Parathyroid adenoma (tissue), 2 donors: ENCODE data around the gene TCP1.
A peak's percentile ranks its signal among the peaks of the same experiment; 100 is the strongest.
"Not testable (repeated sequence)": the region's sequence is repeated elsewhere in the genome, so short reads cannot be mapped to it uniquely, and the experiment has no call there.

Experiments
- H2AFZ ChIP-seq: fragments of 300-600 bp; sonication (generic); one replicate; pipeline ENCODE4 v1.7.0; 2017; ENCODE audit warnings: antibody characterized with exemption, mild to moderate bottlenecking
- H3K27ac ChIP-seq: fragments of 300-600 bp; sonication (generic); one replicate; pipeline ENCODE4 v1.7.0; 2017
- H3K27me3 ChIP-seq: fragments of 300-600 bp; sonication (generic); one replicate; pipeline ENCODE4 v1.7.0; 2017; ENCODE audit warnings: low read length; ENCODE audit not compliant: control insufficient read depth, insufficient read depth
- H3K36me3 ChIP-seq: fragments of 300-600 bp; sonication (generic); one replicate; pipeline ENCODE4 v1.7.0; 2017; ENCODE audit warnings: low read length; ENCODE audit not compliant: control insufficient read depth, insufficient read depth
- H3K4me1 ChIP-seq: fragments of 300-600 bp; sonication (generic); one replicate; pipeline ENCODE4 v1.7.0; 2017; ENCODE audit warnings: control low read depth
- H3K4me2 ChIP-seq: fragments of 300-600 bp; sonication (generic); one replicate; pipeline ENCODE4 v1.7.0; 2017; ENCODE audit warnings: low read length
- H3K4me3 ChIP-seq: fragments of 300-600 bp; sonication (generic); one replicate; pipeline ENCODE4 v1.7.0; 2017; ENCODE audit warnings: low read depth, low read length
- H3K79me2 ChIP-seq: fragments of 300-600 bp; sonication (generic); one replicate; pipeline ENCODE4 v1.7.0; 2017; ENCODE audit warnings: control low read depth
- H3K9ac ChIP-seq: fragments of 300-600 bp; sonication (generic); one replicate; pipeline ENCODE4 v1.7.0; 2017; ENCODE audit warnings: mild to moderate bottlenecking
- H3K9me3 ChIP-seq: fragments of 300-600 bp; sonication (generic); one replicate; pipeline ENCODE4 v1.7.0; 2017; ENCODE audit warnings: low read length; ENCODE audit not compliant: control insufficient read depth
- CTCF ChIP-seq: fragments of 300-600 bp; sonication (generic); IDR thresholded peaks from one replicate; pipeline ENCODE4 v1.7.0; 2017; ENCODE audit warnings: antibody characterized with exemption, mild to moderate bottlenecking
- donor health status: primary hyperparathyroidism.

The TCP1 gene

GRCh38 chr6:159819932-159820640 lies 30.7 kb upstream of the TCP1 start:
- H3K27me3 ChIP-seq, result no peaks in the 10 kb centered on the region
- no peaks in the 10 kb centered on the region for H3K4me1 ChIP-seq
- H3K27ac ChIP-seq, result no peak overlapping the region
- no peak for TF ChIP-seq CTCF
- no peaks in the 10 kb centered on the region for H3K79me2 ChIP-seq
- no peaks in the 10 kb centered on the region for H3K36me3 ChIP-seq
- H2AFZ ChIP-seq, result peak overlapping the region; percentile 27
- H3K9ac ChIP-seq, result no peak overlapping the region
- no peak overlapping the region for H3K4me2 ChIP-seq
- H3K4me3 ChIP-seq, result no peak overlapping the region
- no peaks in the 10 kb centered on the region for H3K9me3 ChIP-seq

- H3K36me3 ChIP-seq, result no peaks in the 10 kb centered on the region
- no peak for TF ChIP-seq CTCF
- no peaks in the 10 kb centered on the region for H3K4me1 ChIP-seq
Measured at GRCh38 chr6:159819098-159819497, 29.7 kb upstream of the TCP1 start.

GRCh38 chr6:159817951-159818739 lies 28.7 kb upstream of the TCP1 start:
- no peaks in the 10 kb centered on the region for H3K9me3 ChIP-seq
- no peak overlapping the region for H3K4me2 ChIP-seq
- H3K79me2 ChIP-seq, result no peaks in the 10 kb centered on the region
- H3K36me3 ChIP-seq, result no peaks in the 10 kb centered on the region
- H3K9ac ChIP-seq, result no peak overlapping the region
- no peaks in the 10 kb centered on the region for H3K27me3 ChIP-seq
- TF ChIP-seq CTCF, result no peak
- H2AFZ ChIP-seq, result no peak overlapping the region
- no peaks in the 10 kb centered on the region for H3K4me1 ChIP-seq
- H3K4me3 ChIP-seq, result no peak overlapping the region
- H3K27ac ChIP-seq, result no peak overlapping the region

More at GRCh38 chr6:159819098-159819497, 29.7 kb upstream of the TCP1 start:
- Histone ChIP-seq H3K27me3 (no peaks in the 10 kb centered on the region), H2AFZ (no peak overlapping the region), H3K9ac (no peak overlapping the region), H3K4me3 (no peak overlapping the region), H3K27ac (no peak overlapping the region), H3K4me2 (no peak overlapping the region), H3K9me3 (no peaks in the 10 kb centered on the region), H3K79me2 (no peaks in the 10 kb centered on the region)

- H3K79me2 ChIP-seq, H3K27ac ChIP-seq, H3K27me3 ChIP-seq, H2AFZ ChIP-seq, H3K4me2 ChIP-seq, H3K9ac ChIP-seq, H3K36me3 ChIP-seq, H3K4me1 ChIP-seq, H3K4me3 ChIP-seq, H3K9me3 ChIP-seq: not testable (repeated sequence)
Measured at GRCh38 chr6:159816775-159817174, 27.4 kb upstream of the TCP1 start.

GRCh38 chr6:159815410-159815809 lies 26.0 kb upstream of the TCP1 start:
- Histone ChIP-seq H3K27ac (no peak overlapping the region), H2AFZ (no peak overlapping the region), H3K27me3 (no peaks in the 10 kb centered on the region), H3K79me2 (no peaks in the 10 kb centered on the region), H3K4me2 (no peak overlapping the region), H3K4me1 (no peaks in the 10 kb centered on the region), H3K4me3 (no peak overlapping the region), H3K9ac (no peak overlapping the region), H3K9me3 (no peaks in the 10 kb centered on the region), H3K36me3 (no peaks in the 10 kb centered on the region)
- TF ChIP-seq CTCF, result no peak
